Measurements from ENCODE around the gene SLC15A1. TPM values are rescaled to one million over a fixed set of nuclear protein-coding genes. Genes with fewer than 3 reads are reported as not detected.

The SLC15A1 gene
- total and polyA plus RNA-seq, 2 donors (not counting 1 experiment from before 2014, with no cell fraction given), result not detected

DNA sequence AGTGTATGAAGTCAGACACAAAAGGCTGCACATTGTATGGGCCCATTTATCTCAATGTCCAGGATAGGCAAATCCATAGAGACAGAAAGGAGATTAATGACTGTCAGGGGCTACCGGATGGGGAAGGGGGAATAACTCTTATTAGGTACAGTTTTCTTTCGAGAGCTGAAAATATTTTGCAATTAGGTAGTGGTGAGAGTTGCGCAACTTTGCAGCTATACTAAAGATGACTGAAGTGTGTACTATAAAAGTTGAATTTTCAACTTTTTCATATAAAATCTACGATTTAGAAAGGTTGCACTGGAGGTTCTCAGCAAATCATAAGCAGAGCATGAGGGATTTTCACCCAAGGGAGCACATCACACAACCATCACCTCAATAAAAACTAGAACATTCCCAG lies 16.1 kb upstream of the SLC15A1 start:
- ATAC-seq (ENCODE audit: low read depth) (no peak), DNase-seq (no peak)
- Histone ChIP-seq H4K20me1 (ENCODE audit: control insufficient read depth, insufficient read depth, low read length, poor library complexity, severe bottlenecking) (no peaks in the 10 kb centered on the region), H3K4me3 (ENCODE audit: control extremely low read depth in 1 of 5, extremely low read depth in 1 of 5, insufficient read depth in 1 of 5, low read depth in 2 of 5, low read length in 4 of 5) (no peak overlapping the region), H3K9ac (ENCODE audit: low read length) (no peak overlapping the region), H3K27me3 (replicated peaks in 1 of 4; ENCODE audit: control extremely low read depth in 1 of 4, control insufficient read depth in 3 of 4, insufficient read depth in 4 of 4, low read length in 3 of 4) (no peaks in the 10 kb centered on the region), H3K36me3 (replicated peaks in 1 of 2; ENCODE audit: control extremely low read depth in 1 of 2, control insufficient read depth in 1 of 2, extremely low read depth in 1 of 2, insufficient read depth in 2 of 2, low read length in 1 of 2) (no peaks in the 10 kb centered on the region), H2AFZ (ENCODE audit: insufficient read depth, low read depth, low read length, poor library complexity, severe bottlenecking) (no peak overlapping the region), H3K4me2 (replicated peaks; ENCODE audit: low read depth, low read length, poor library complexity, severe bottlenecking) (no peak overlapping the region), H3K27ac (ENCODE audit: low read length in 2 of 2) (no peak overlapping the region), H3K4me1 (ENCODE audit: control insufficient read depth in 2 of 2, insufficient read depth in 2 of 2, low read length in 2 of 2) (no peaks in the 10 kb centered on the region), H3K9me3 (ENCODE audit: control extremely low read depth in 1 of 3, control insufficient read depth in 2 of 3, insufficient read depth in 1 of 3, low read length in 2 of 3) (peaks cover 0 to 6% (median 0%) of the 10 kb centered on the region in 3 donors), H3K79me2 (ENCODE audit: control insufficient read depth, insufficient read depth, low read length) (no peaks in the 10 kb centered on the region)
- Mint-ChIP-seq H3K4me1 (no peaks in the 10 kb centered on the region), H3K9me3 (ENCODE audit: insufficient read depth) (no peaks in the 10 kb centered on the region), H3K27ac (no peak overlapping the region), H3K27me3 (peaks cover 21% of the 10 kb centered on the region), H3K4me3 (no peak overlapping the region)
- intact Hi-C loops (cut with micrococcal nuclease), result no loop called here
- WGBS (ENCODE audit: insufficient coverage), result 60% methylated on average over 1 of the region's 4 CpGs
- CTCF ChIA-PET, result no interaction called here
- POLR2A ChIA-PET, result no interaction called here
- TF ChIP-seq EZH2 (IDR thresholded peaks at IDR 0.05; ENCODE audit: borderline replicate concordance, insufficient read depth, low read depth, low read length, poor library complexity, severe bottlenecking), result no peak
- TF ChIP-seq, protein P1, sequence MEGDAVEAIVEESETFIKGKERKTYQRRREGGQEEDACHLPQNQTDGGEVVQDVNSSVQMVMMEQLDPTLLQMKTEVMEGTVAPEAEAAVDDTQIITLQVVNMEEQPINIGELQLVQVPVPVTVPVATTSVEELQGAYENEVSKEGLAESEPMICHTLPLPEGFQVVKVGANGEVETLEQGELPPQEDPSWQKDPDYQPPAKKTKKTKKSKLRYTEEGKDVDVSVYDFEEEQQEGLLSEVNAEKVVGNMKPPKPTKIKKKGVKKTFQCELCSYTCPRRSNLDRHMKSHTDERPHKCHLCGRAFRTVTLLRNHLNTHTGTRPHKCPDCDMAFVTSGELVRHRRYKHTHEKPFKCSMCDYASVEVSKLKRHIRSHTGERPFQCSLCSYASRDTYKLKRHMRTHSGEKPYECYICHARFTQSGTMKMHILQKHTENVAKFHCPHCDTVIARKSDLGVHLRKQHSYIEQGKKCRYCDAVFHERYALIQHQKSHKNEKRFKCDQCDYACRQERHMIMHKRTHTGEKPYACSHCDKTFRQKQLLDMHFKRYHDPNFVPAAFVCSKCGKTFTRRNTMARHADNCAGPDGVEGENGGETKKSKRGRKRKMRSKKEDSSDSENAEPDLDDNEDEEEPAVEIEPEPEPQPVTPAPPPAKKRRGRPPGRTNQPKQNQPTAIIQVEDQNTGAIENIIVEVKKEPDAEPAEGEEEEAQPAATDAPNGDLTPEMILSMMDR (IDR thresholded peaks at IDR 0.05), result no peak

DNA sequence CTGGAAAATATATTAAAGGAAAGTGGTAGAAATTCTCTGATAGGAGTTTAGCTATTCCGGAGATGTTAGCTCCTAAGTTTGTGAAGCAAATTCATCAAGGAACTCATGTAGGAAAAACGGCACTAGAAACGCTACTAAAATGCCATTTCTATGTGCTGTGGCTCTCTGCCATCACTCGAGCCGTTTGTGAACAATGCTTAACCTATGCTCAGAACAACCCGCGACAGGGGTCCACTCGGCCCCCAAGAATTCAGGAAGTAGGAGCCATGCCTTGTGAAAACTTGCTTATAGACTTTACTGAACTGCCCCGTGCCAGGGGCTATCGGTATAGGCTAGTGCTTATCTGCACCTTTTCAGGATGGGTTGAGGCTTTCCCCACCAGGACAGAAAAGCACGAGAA lies 14.2 kb upstream of the SLC15A1 start:
- WGBS (ENCODE audit: insufficient coverage), result 74% methylated on average over 11 of the region's 11 CpGs
- H2AFZ ChIP-seq (ENCODE audit: insufficient read depth, low read depth, low read length, poor library complexity, severe bottlenecking), result no peak overlapping the region
- DNase-seq (no peak), ATAC-seq (ENCODE audit: low read depth) (no peak)
- CTCF ChIA-PET, result no interaction called here
- H3K27me3 ChIP-seq (replicated peaks in 1 of 4; ENCODE audit: control extremely low read depth in 1 of 4, control insufficient read depth in 3 of 4, insufficient read depth in 4 of 4, low read length in 3 of 4), result no peaks in the 10 kb centered on the region
- H3K9ac ChIP-seq (ENCODE audit: low read length), result no peak overlapping the region
- H3K9me3 ChIP-seq (ENCODE audit: control extremely low read depth in 1 of 3, control insufficient read depth in 2 of 3, insufficient read depth in 1 of 3, low read length in 2 of 3), result peaks cover 0 to 8% (median 0%) of the 10 kb centered on the region in 3 donors
- no peaks in the 10 kb centered on the region for H4K20me1 ChIP-seq (ENCODE audit: control insufficient read depth, insufficient read depth, low read length, poor library complexity, severe bottlenecking)
- H3K36me3 ChIP-seq (replicated peaks in 1 of 2; ENCODE audit: control extremely low read depth in 1 of 2, control insufficient read depth in 1 of 2, extremely low read depth in 1 of 2, insufficient read depth in 2 of 2, low read length in 1 of 2), result no peaks in the 10 kb centered on the region
- H3K9me3 Mint-ChIP-seq (ENCODE audit: insufficient read depth), result no peaks in the 10 kb centered on the region
- no peak overlapping the region for H3K27ac Mint-ChIP-seq
- no peak overlapping the region for H3K4me3 Mint-ChIP-seq
- H3K4me1 ChIP-seq (ENCODE audit: control insufficient read depth in 2 of 2, insufficient read depth in 2 of 2, low read length in 2 of 2), result no peaks in the 10 kb centered on the region
- intact Hi-C loops (cut with micrococcal nuclease), result no loop called here
- no peak overlapping the region for H3K4me3 ChIP-seq (ENCODE audit: control extremely low read depth in 1 of 5, extremely low read depth in 1 of 5, insufficient read depth in 1 of 5, low read depth in 2 of 5, low read length in 4 of 5)
- no peaks in the 10 kb centered on the region for H3K79me2 ChIP-seq (ENCODE audit: control insufficient read depth, insufficient read depth, low read length)
- no peak for TF ChIP-seq EZH2 (IDR thresholded peaks at IDR 0.05; ENCODE audit: borderline replicate concordance, insufficient read depth, low read depth, low read length, poor library complexity, severe bottlenecking)
- TF ChIP-seq, protein P1 (IDR thresholded peaks at IDR 0.05), result no peak
- POLR2A ChIA-PET, result no interaction called here
- H3K27me3 Mint-ChIP-seq, result peaks cover 21% of the 10 kb centered on the region
- H3K4me2 ChIP-seq (replicated peaks; ENCODE audit: low read depth, low read length, poor library complexity, severe bottlenecking), result no peak overlapping the region
- H3K4me1 Mint-ChIP-seq, result no peaks in the 10 kb centered on the region
- no peak overlapping the region for H3K27ac ChIP-seq (ENCODE audit: low read length in 2 of 2)

Data from B cell (primary cell).